SK-N-SH treated with all-trans-retinoic acid at 6 μM for 48 hours (cell line): ENCODE data around the gene MTA1.

Source experiments
- ATAC-seq: fragments of 200-7000 bp; cut with Tn5 transposase; 3 replicates; pipeline ENCODE4 v1.9.1; 2020; ENCODE audit warnings: mild to moderate bottlenecking, moderate library complexity
- CREB5 ChIP-seq: fragments of 250-450 bp; sonication (Bioruptor Pico); IDR thresholded peaks from 2 replicates; pipeline ENCODE4 v1.5.1; 2020; ENCODE audit warnings: low read depth, mild to moderate bottlenecking, moderate library complexity
- CSDC2 ChIP-seq: fragments of 250-450 bp; sonication (Bioruptor Pico); IDR thresholded peaks from 2 replicates; pipeline ENCODE4 v1.5.0; 2020; ENCODE audit warnings: mild to moderate bottlenecking, moderate library complexity
- CSRNP3 ChIP-seq: fragments of 250-450 bp; sonication (Bioruptor Pico); IDR thresholded peaks from 2 replicates; pipeline ENCODE4 v1.5.1; 2021; ENCODE audit warnings: mild to moderate bottlenecking, moderate library complexity
- ESRRG ChIP-seq: fragments of 250-450 bp; sonication (Bioruptor Pico); IDR thresholded peaks from 2 replicates; pipeline ENCODE4 v1.6.1; 2021; ENCODE audit warnings: mild to moderate bottlenecking
- GLIS3 ChIP-seq: fragments of 250-450 bp; sonication (Bioruptor Pico); IDR thresholded peaks from 2 replicates; pipeline ENCODE4 v1.5.0; 2020; ENCODE audit warnings: mild to moderate bottlenecking, moderate library complexity
- OSR1 ChIP-seq: fragments of 250-450 bp; sonication (Bioruptor Pico); IDR thresholded peaks from 2 replicates; pipeline ENCODE4 v1.8.0; 2022; ENCODE audit warnings: moderate library complexity, mild to moderate bottlenecking, inconsistent platforms
- PATZ1 ChIP-seq: fragments of 250-450 bp; sonication (Bioruptor Pico); IDR thresholded peaks from 2 replicates; pipeline ENCODE4 v1.8.0; 2020; ENCODE audit warnings: mild to moderate bottlenecking, moderate library complexity, borderline replicate concordance
- POU6F1 ChIP-seq: fragments of 250-450 bp; sonication (Bioruptor Pico); IDR thresholded peaks from 2 replicates; pipeline ENCODE4 v1.8.0; 2021; ENCODE audit warnings: low read depth, mild to moderate bottlenecking, moderate library complexity, borderline replicate concordance
- PPARA ChIP-seq: fragments of 250-450 bp; sonication (Bioruptor Pico); IDR thresholded peaks from 2 replicates; pipeline ENCODE4 v1.5.0; 2020; ENCODE audit warnings: mild to moderate bottlenecking, borderline replicate concordance
- RARB ChIP-seq: fragments of 250-450 bp; sonication (Bioruptor Pico); IDR thresholded peaks from 2 replicates; pipeline ENCODE4 v1.8.0; 2021; ENCODE audit warnings: mild to moderate bottlenecking, moderate library complexity
- SNAI2 ChIP-seq: fragments of 250-450 bp; sonication (Bioruptor Pico); IDR thresholded peaks from 2 replicates; pipeline ENCODE4 v1.5.0; 2020; ENCODE audit warnings: mild to moderate bottlenecking, moderate library complexity
- TCF4 ChIP-seq: fragments of 250-450 bp; sonication (Bioruptor Pico); IDR thresholded peaks from 2 replicates; pipeline ENCODE4 v1.8.0; 2021; ENCODE audit warnings: mild to moderate bottlenecking, moderate library complexity, borderline replicate concordance
- TOX ChIP-seq: fragments of 250-450 bp; sonication (Bioruptor Pico); IDR thresholded peaks from 2 replicates; pipeline ENCODE4 v1.8.0; 2021; ENCODE audit warnings: mild to moderate bottlenecking, moderate library complexity, borderline replicate concordance
- TSHZ2 ChIP-seq: fragments of 250-450 bp; sonication (Bioruptor Pico); IDR thresholded peaks from 2 replicates; pipeline ENCODE4 v1.5.0; 2020; ENCODE audit warnings: mild to moderate bottlenecking, moderate library complexity
- ZC3H10 ChIP-seq: fragments of 250-450 bp; sonication (Bioruptor Pico); IDR thresholded peaks from 2 replicates; pipeline ENCODE4 v1.5.1; 2021; ENCODE audit warnings: mild to moderate bottlenecking, moderate library complexity
- ZFP3 ChIP-seq: fragments of 250-450 bp; sonication (Bioruptor Pico); IDR thresholded peaks from 2 replicates; pipeline ENCODE4 v1.5.0; 2020; ENCODE audit warnings: mild to moderate bottlenecking, moderate library complexity
- ZFP30 ChIP-seq: fragments of 450-650 bp; formaldehyde crosslinking; IDR thresholded peaks from 2 replicates; pipeline ENCODE4 v1.5.0; 2022; ENCODE audit warnings: mild to moderate bottlenecking, moderate library complexity
- ZNF565 ChIP-seq: fragments of 450-650 bp; formaldehyde crosslinking; conservative IDR thresholded peaks from 2 replicates; pipeline ENCODE4 v1.5.0; 2020; ENCODE audit warnings: low read depth, mild to moderate bottlenecking, moderate library complexity
- ZNF70 ChIP-seq: fragments of 450-650 bp; formaldehyde crosslinking; IDR thresholded peaks from 2 replicates; pipeline ENCODE4 v1.5.0; 2020; ENCODE audit warnings: mild to moderate bottlenecking, moderate library complexity
- ZNF8 ChIP-seq: fragments of 450-650 bp; formaldehyde crosslinking; IDR thresholded peaks from 2 replicates; pipeline ENCODE4 v1.5.0; 2020; ENCODE audit warnings: mild to moderate bottlenecking, moderate library complexity

Gene MTA1

GRCh38 chr14:105420974-105421674 lies 1.5 kb downstream of the MTA1 start:
- TF ChIP-seq TOX (CRISPR knock-in tag) (no peak), TSHZ2 (CRISPR knock-in tag) (no peak), CSRNP3 (CRISPR knock-in tag) (no peak), PATZ1 (CRISPR knock-in tag) (no peak), CSDC2 (CRISPR knock-in tag) (no peak), ZNF70 (CRISPR knock-in tag) (no peak), POU6F1 (CRISPR knock-in tag) (no peak), ZFP3 (CRISPR knock-in tag) (no peak), CREB5 (CRISPR knock-in tag) (no peak), OSR1 (CRISPR knock-in tag) (no peak), ESRRG (CRISPR knock-in tag) (no peak), ZNF8 (CRISPR knock-in tag) (no peak), PPARA (no peak), RARB (CRISPR knock-in tag) (no peak), TCF4 (CRISPR knock-in tag) (no peak), ZNF565 (CRISPR knock-in tag) (no peak)
- TF ChIP-seq, all 23 proteins: peak for 0
- peak; percentile 19; the same call in 2 of the 3 replicates for ATAC-seq

- TF ChIP-seq PPARA (no peak), ZFP30 (CRISPR knock-in tag) (no peak), ESRRG (CRISPR knock-in tag) (no peak), CSRNP3 (CRISPR knock-in tag) (no peak), SNAI2 (CRISPR knock-in tag) (no peak), TSHZ2 (CRISPR knock-in tag) (no peak), GLIS3 (CRISPR knock-in tag) (no peak), ZC3H10 (no peak)
- no peak for ATAC-seq
These were observed 2.3 kb downstream of the MTA1 start for GRCh38 chr14:105421723-105422615.
